ENCODE results near the gene SMIM24.
"Not testable (repeated sequence)": the region's sequence is repeated elsewhere in the genome, so short reads cannot be mapped to it uniquely, and the experiment has no call there.

The SMIM24 gene

DNA sequence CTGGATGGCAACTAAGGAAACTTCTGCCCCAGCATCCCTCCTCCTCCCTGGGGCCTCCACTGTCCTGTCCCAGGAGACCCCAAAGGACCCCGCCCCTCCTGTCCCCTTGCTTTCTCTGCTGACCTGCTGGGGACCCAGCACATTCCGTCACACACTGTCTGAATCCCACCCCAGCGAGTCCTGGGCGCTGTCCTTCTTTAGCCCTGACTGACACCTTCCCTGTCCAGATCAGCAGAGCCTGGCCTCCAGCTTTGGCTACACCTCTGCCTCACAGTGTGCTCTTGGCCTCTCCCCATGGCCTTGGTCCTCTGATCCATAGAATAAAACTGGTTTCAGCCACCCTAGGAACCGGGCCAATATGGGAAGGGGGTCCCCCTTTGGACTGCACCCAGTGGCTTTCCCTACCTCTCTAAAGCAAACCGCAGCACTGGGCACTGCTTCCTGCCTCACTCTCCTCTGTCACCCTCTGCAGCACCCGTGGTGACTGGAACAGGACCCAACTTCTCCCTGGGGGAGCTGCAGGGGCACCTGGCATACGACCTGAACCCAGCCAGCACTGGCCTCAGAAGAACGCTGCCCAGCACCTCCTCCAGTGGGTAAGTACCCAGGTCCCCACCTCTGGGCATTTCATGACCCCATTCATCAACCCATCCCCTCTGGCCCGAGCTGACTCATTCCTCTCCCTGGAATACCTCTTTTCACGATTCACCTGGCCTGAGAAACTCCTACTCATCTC, 46.4 kb downstream of the SMIM24 start:
- DNase-seq (ENCODE audit: low spot score) = no peak

GRCh38 chr19:3433313-3433712, 47.0 kb downstream of the SMIM24 start:
- DNase-seq (ENCODE audit: low spot score) = peak; percentile 89

GRCh38 chr19:3431760-3432397, 48.4 kb downstream of the SMIM24 start:
- no peak for DNase-seq (ENCODE audit: low spot score)

DNA sequence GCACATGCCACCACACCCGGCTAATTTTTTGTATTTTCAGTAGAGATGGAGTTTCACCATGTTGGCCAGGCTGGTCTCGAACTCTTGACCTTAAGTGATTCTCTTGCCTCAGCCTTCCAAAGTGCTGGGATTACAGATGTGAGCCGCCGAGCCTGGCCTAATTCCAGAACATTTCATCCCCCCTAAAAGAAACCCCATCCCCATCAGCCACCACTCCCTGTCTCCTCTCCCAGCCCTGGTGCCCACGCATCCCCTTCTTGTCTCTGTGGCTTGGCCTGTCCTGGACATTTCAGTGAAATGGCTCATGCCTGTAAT, 50.0 kb downstream of the SMIM24 start:
- not testable (repeated sequence) for DNase-seq (ENCODE audit: low spot score)

GRCh38 chr19:3426433-3426832, 53.9 kb downstream of the SMIM24 start:
- DNase-seq (ENCODE audit: low spot score) = no peak

Measured in kidney capillary endothelial cell (primary cell).